ENCODE measurements around the gene HOXB7.

HOXB7 gene

GRCh38 chr17:48636177-48637018, 25.6 kb upstream of the HOXB7 start:
- DNase-seq: peak; percentile 45

GRCh38 chr17:48634493-48635208, 23.8 kb upstream of the HOXB7 start:
- DNase-seq: no peak

- DNase-seq: no peak
Measured at GRCh38 chr17:48633266-48633677, 22.5 kb upstream of the HOXB7 start.

GRCh38 chr17:48632579-48633265, 21.9 kb upstream of the HOXB7 start:
- no peak for DNase-seq

- no peak for DNase-seq
Measured at GRCh38 chr17:48631693-48632578, 21.1 kb upstream of the HOXB7 start.

DNA sequence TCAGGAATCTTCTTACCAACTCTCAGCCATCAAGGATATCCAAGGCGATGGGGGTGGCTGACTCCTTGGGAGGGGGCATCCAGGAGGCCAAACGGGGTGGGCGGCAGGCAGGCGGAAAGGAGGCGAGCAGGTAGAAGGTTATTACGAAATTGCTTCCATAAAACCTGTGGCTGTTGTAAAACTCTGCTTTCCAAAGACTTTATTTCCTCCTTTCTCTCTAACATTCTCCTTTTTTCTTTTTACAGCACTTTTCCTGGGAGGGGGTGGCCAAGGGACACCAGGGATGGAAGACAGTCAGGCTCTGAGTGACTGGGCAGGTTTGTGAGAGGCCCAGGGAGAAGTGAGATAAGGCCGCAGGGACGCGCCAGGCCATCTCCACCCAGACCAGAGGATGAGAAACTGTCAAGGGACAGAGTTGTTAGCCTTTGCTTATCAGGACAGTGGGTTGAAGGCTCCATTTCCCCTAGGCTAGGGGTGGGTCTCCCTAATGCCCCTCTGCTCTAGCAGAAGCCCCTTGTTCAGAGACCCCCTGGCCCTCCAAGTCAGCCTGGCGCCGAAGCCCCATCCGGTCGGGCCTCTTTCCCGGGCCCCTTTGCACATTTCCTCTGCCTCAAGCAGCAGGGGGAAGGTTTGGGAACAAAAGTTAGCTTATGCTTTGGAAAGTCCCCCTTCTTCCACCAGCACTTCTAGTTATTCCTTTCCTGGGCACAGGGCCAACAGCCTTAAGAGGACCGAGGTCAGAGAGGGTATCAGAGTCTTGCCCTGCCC, 20.3 kb upstream of the HOXB7 start:
- DNase-seq: no peak

GRCh38 chr17:48630009-48630924, 19.4 kb upstream of the HOXB7 start:
- DNase-seq: no peak

DNA sequence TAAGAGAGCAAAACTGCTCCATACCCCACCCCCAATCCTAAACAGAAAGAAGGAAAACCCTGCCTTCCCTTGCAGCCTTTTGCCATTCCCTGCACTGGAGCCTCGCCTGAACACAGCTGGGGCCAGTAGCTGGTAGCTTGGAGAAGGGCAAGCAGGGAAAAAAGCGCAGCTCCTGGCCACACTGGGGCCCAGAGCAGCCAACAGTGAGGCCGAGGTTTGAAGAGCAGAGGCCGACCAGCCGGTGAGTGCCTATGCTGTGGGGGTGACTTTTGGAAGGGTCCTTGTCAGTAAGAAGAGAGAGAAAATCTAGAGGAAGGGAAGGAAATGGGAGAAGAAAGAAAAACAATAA, 18.6 kb upstream of the HOXB7 start:
- no peak for DNase-seq

- DNase-seq: no peak
Measured at GRCh38 chr17:48628649-48629410, 18.0 kb upstream of the HOXB7 start.

- DNase-seq: no peak
Measured at GRCh38 chr17:48627623-48628521, 17.1 kb upstream of the HOXB7 start.

DNA sequence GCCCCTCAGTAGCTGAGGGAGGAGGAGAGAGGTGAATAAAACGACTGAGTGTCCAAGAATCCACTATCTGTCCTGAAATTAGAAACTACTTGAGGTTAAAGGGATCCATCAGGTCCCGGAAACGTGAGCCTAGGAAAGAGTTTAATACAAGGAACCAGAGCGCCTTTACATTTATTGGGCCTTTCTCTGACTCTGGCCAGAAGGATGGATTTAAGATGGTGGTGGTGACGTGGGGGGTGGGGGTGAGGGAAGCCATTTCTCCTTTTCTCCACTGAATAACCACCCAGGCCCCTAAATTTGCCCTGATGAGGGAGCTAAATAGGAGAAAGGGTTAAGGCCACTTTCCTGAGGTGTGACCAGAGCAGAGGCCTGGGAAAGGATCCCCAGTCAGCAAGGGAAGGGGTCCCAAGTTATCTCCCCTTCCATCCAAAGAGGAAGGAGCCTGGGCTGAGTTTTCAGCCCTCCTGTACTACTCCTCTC, 16.3 kb upstream of the HOXB7 start:
- no peak for DNase-seq

DNA sequence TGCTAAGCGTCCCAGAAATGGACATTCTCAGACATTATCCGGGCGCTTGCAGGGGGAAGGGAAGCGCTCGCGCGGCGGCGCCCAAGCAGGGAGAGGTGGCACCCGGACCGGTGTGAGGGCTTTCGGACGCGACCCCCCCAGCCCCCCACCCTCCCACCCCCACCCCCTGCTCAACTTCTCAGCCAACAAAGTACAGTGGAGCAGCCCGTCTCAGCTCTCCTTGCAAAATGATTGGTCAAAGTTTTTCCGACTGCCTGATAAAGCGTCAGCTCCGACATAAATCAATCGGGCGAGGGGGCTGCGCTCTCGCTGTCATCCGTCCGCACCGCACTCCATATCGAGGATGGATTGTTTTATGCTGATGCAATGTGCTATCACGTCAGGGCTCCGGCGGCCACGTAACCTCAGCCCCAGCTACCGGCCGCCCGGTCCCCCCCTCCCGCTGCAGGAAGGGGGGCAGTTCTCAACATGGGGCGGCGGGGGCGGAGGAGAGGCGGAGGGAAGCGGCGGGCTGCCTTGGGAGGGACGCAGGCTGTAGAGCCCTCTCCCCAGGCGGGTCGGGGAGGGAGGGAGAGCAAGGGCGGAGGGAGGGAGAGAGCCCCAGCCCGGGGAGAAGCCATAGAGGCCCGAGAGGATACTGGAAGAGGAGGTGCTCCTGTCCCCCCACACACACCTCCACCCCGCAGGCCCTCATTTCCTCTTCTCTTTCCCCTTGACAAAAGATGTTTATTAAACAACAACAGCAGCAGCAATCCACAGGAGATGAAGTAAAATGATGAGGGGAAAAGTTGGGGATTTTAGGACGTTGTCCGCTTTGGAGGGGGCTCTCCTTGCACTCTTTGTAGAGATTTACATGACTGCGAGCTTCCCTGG, 15.7 kb upstream of the HOXB7 start, which contains the start of gene HOXB9:
TSS of gene HOXB9 (minus strand) at position 114 of the 873 bp plus-strand sequence. CDS start at position 25, 89 bp downstream.
- DNase-seq: no peak

DNA sequence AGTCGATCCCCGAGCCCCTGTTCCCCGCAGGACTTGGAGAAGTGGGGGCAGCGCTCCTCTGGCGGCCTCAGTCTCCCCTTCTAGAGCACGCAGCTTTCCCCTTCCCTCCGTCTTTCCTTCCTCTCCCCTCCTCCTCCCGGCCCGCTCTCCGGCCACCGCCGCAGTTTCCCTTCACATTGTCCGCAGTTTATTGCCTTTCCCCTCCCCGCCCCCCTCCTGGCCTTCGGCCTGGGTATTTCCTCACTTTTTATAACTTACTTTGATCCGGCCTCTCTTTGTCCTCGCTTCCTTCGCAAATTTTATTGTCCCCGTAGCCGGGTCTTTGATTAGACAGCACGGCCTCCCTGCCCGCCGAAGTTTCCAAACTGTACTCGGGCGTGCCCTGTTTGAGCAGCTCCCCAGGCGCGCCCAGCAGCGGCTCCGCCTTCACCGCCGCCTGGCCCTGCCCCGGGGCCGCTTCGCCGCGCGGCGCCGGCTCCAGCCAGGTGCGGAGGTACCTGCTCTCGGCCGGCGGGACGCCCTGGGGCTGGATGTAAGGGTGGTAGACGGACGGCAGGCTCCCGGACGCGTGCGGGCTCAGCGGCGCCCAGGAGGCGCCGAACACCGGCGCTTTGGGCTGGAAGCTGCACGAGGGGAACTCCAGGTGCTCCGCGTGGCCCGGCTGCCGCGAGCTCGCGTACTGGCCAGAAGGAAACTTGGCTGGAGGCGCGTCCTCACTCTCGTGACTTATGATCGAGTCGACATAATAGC, 14.9 kb upstream of the HOXB7 start:
- DNase-seq: no peak

- DNase-seq: no peak
Measured at GRCh38 chr17:48624544-48625494, 14.0 kb upstream of the HOXB7 start.

DNA sequence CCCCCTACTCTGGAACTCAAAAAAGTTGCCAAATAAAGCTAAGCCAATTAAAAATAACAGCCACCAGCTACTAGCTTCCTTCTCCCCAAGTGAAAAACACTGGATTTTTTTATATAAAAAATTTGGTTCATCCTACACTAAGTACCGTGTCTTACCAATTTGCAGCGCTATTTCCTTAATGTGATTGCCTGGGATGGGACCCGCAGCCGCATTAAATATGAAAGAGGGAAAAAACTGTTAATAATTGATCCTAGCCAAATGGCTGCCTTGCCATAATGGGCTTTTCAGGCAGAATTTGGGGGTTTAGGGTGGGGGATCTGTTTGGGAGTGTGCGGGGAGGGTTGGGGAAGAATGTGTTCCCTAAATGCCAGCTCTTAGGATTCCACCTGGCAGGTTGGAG, 13.3 kb upstream of the HOXB7 start:
- DNase-seq: no peak

- DNase-seq: no peak
Measured at GRCh38 chr17:48623583-48623982, 12.8 kb upstream of the HOXB7 start.

All from inflammatory macrophage treated with lipopolysaccharide for 4 hours (primary cell).